Measurements from ENCODE around the gene DCN.

The DCN gene

GRCh38 chr12:91138337-91138920 is 44.2 kb downstream of the DCN start:
- no peak for DNase-seq (ENCODE audit: low read depth)

GRCh38 chr12:91133871-91134270 is 48.7 kb downstream of the DCN start:
- no peak for DNase-seq (ENCODE audit: low read depth)

- no peak for DNase-seq (ENCODE audit: low read depth)
Observed at GRCh38 chr12:91129662-91130362, 52.8 kb downstream of the DCN start.

- no peak for DNase-seq (ENCODE audit: low read depth)
Observed at GRCh38 chr12:91127751-91128150, 54.9 kb downstream of the DCN start.

GRCh38 chr12:91127306-91127705 is 55.3 kb downstream of the DCN start:
- no peak for DNase-seq (ENCODE audit: low read depth)

- no peak for DNase-seq (ENCODE audit: low read depth)
Observed at GRCh38 chr12:91126516-91126915, 56.1 kb downstream of the DCN start.

- DNase-seq (ENCODE audit: low read depth): no peak
Observed at GRCh38 chr12:91123236-91123916, 59.2 kb downstream of the DCN start.

GRCh38 chr12:91120781-91121180 is 61.8 kb downstream of the DCN start:
- no peak for DNase-seq (ENCODE audit: low read depth)

- no peak for DNase-seq (ENCODE audit: low read depth)
Observed at GRCh38 chr12:91119089-91119488, 63.5 kb downstream of the DCN start.

GRCh38 chr12:91113621-91114020 is 69.0 kb downstream of the DCN start:
- DNase-seq (ENCODE audit: low read depth): no peak

GRCh38 chr12:91111366-91112325 is 71.0 kb downstream of the DCN start, which contains the start of gene LUM:
Gene LUM, minus strand, starts transcription at chr12:91111494. Its CDS starts 2,515 bp downstream, at chr12:91108979.
- DNase-seq (ENCODE audit: low read depth): no peak

- no peak for DNase-seq (ENCODE audit: low read depth)
Observed at GRCh38 chr12:91110311-91110924, 72.2 kb downstream of the DCN start.

GRCh38 chr12:91109581-91110310 is 72.9 kb downstream of the DCN start:
- DNase-seq (ENCODE audit: low read depth): no peak

GRCh38 chr12:91109148-91109564 is 73.5 kb downstream of the DCN start:
- DNase-seq (ENCODE audit: low read depth): no peak

- no peak for DNase-seq (ENCODE audit: low read depth)
Observed at GRCh38 chr12:91108196-91108755, 74.3 kb downstream of the DCN start.

GRCh38 chr12:91106283-91106682 is 76.3 kb downstream of the DCN start:
- DNase-seq (ENCODE audit: low read depth): no peak

GRCh38 chr12:91105807-91106206 is 76.8 kb downstream of the DCN start:
- DNase-seq (ENCODE audit: low read depth): no peak

- DNase-seq (ENCODE audit: low read depth): no peak
Observed at GRCh38 chr12:91104812-91105466, 77.7 kb downstream of the DCN start.

- no peak for DNase-seq (ENCODE audit: low read depth)
Observed at GRCh38 chr12:91103624-91104023, 79.0 kb downstream of the DCN start.

- DNase-seq (ENCODE audit: low read depth): no peak
Observed at GRCh38 chr12:91103101-91103500, 79.5 kb downstream of the DCN start.
